Measurements from ENCODE around the gene FMN1. TPM values are rescaled to one million over a fixed set of nuclear protein-coding genes. Genes with fewer than 3 reads are reported as not detected.

Gene FMN1
- total RNA-seq, 2 donors from 2014 or later, result 2.4 to 3.1 TPM

- Histone ChIP-seq H3K27ac (no peak overlapping the region), H3K4me3 (no peak overlapping the region), H3K4me1 (no peaks in the 10 kb centered on the region), H3K9me3 (no peaks in the 10 kb centered on the region), H3K27me3 (no peaks in the 10 kb centered on the region), H3K36me3 (no peaks in the 10 kb centered on the region)
- no peak for TF ChIP-seq CTCF (IDR thresholded peaks at IDR 0.05)
- no peak for DNase-seq (ENCODE audit: low spot score)
These were observed 79.2 kb downstream of the FMN1 start for GRCh38 chr15:33115191-33115861.

- Histone ChIP-seq H3K36me3 (no peaks in the 10 kb centered on the region), H3K4me3 (no peak overlapping the region), H3K9me3 (no peaks in the 10 kb centered on the region), H3K27ac (no peak overlapping the region), H3K4me1 (no peaks in the 10 kb centered on the region), H3K27me3 (no peaks in the 10 kb centered on the region)
- no peak for TF ChIP-seq CTCF (IDR thresholded peaks at IDR 0.05)
- DNase-seq (ENCODE audit: low spot score), result no peak
These were observed 80.2 kb downstream of the FMN1 start for GRCh38 chr15:33114374-33114717.

- H3K27me3 ChIP-seq, result no peaks in the 10 kb centered on the region
- H3K9me3 ChIP-seq, result no peaks in the 10 kb centered on the region
- H3K4me3 ChIP-seq, result no peak overlapping the region
- no peak for TF ChIP-seq CTCF (IDR thresholded peaks at IDR 0.05)
- no peak overlapping the region for H3K27ac ChIP-seq
- no peak for DNase-seq (ENCODE audit: low spot score)
- no peaks in the 10 kb centered on the region for H3K36me3 ChIP-seq
- no peaks in the 10 kb centered on the region for H3K4me1 ChIP-seq
These were observed 80.7 kb downstream of the FMN1 start for GRCh38 chr15:33113666-33114373.

GRCh38 chr15:33112541-33113105 lies 81.9 kb downstream of the FMN1 start:
- H3K9me3 ChIP-seq, result no peaks in the 10 kb centered on the region
- H3K36me3 ChIP-seq, result no peaks in the 10 kb centered on the region
- no peak overlapping the region for H3K27ac ChIP-seq
- TF ChIP-seq CTCF (IDR thresholded peaks at IDR 0.05), result no peak
- H3K4me3 ChIP-seq, result no peak overlapping the region
- no peak for DNase-seq (ENCODE audit: low spot score)
- no peaks in the 10 kb centered on the region for H3K4me1 ChIP-seq
- no peaks in the 10 kb centered on the region for H3K27me3 ChIP-seq

- no peak for DNase-seq (ENCODE audit: low spot score)
- no peak for TF ChIP-seq CTCF (IDR thresholded peaks at IDR 0.05)
- Histone ChIP-seq H3K4me3 (no peak overlapping the region), H3K9me3 (no peaks in the 10 kb centered on the region), H3K36me3 (no peaks in the 10 kb centered on the region), H3K27me3 (no peaks in the 10 kb centered on the region), H3K27ac (no peak overlapping the region), H3K4me1 (no peaks in the 10 kb centered on the region)
These were observed 83.5 kb downstream of the FMN1 start for GRCh38 chr15:33111041-33111451.

All from right atrium auricular region (tissue), 2 donors.